ENCODE measurements around the gene ABCF1. TPM values are rescaled to one million over a fixed set of nuclear protein-coding genes. Genes with fewer than 3 reads are reported as not detected.

Gene ABCF1
- total and polyA plus RNA-seq, 4 donors, result 25.8 to 55.4 (median 36.2) TPM

DNA sequence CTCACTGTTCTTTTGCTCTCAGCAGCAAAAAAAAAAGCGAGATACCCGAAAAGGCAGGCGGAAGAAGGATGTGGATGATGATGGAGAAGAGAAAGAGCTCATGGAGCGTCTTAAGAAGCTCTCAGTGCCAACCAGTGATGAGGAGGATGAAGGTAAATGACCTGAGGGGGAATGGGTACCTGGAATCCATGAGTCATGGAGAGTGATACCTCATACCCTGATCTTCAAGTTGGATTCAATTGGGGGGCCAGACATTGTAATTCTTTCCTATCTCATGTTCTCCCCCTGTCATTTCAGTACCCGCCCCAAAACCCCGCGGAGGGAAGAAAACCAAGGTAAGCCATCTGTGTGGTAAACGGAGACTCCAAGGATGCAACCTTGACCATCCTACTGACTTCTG lies 6.8 kb downstream of the ABCF1 start:
- H3K4me3 ChIP-seq, result no peak overlapping the region
- TF ChIP-seq, protein P1, sequence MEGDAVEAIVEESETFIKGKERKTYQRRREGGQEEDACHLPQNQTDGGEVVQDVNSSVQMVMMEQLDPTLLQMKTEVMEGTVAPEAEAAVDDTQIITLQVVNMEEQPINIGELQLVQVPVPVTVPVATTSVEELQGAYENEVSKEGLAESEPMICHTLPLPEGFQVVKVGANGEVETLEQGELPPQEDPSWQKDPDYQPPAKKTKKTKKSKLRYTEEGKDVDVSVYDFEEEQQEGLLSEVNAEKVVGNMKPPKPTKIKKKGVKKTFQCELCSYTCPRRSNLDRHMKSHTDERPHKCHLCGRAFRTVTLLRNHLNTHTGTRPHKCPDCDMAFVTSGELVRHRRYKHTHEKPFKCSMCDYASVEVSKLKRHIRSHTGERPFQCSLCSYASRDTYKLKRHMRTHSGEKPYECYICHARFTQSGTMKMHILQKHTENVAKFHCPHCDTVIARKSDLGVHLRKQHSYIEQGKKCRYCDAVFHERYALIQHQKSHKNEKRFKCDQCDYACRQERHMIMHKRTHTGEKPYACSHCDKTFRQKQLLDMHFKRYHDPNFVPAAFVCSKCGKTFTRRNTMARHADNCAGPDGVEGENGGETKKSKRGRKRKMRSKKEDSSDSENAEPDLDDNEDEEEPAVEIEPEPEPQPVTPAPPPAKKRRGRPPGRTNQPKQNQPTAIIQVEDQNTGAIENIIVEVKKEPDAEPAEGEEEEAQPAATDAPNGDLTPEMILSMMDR (IDR thresholded peaks at IDR 0.05; ENCODE audit: control extremely low read depth, extremely low read depth), result no peak
- H3K27me3 ChIP-seq (ENCODE audit: control insufficient read depth in 3 of 3, insufficient read depth in 3 of 3, low read length in 2 of 3), result no peaks in the 10 kb centered on the region
- H3K36me3 ChIP-seq (ENCODE audit: control insufficient read depth in 4 of 4, insufficient read depth in 4 of 4, low read length in 4 of 4), result peaks cover 31 to 50% (median 38%) of the 10 kb centered on the region in 4 donors
- H3K9ac ChIP-seq (ENCODE audit: insufficient read depth in 1 of 2, low read length in 2 of 2), result no peak overlapping the region
- no peak for ATAC-seq (ENCODE audit: insufficient read depth, low FRiP score)
- DNase-seq, result no peak
- peaks cover 0 to 3% (median 0%) of the 10 kb centered on the region in 5 donors for H3K4me1 ChIP-seq (ENCODE audit: control insufficient read depth in 5 of 5, insufficient read depth in 5 of 5, low read length in 5 of 5)
- WGBS, 2 donors, result 97 to 98% methylated on average over 8 of the region's 8 CpGs
- no peak overlapping the region for H3K27ac ChIP-seq (ENCODE audit: low read depth in 1 of 2, low read length in 1 of 2)
- no peaks in the 10 kb centered on the region for H3K9me3 ChIP-seq (ENCODE audit: control insufficient read depth in 4 of 4, insufficient read depth in 3 of 4, low read length in 3 of 4)

DNA sequence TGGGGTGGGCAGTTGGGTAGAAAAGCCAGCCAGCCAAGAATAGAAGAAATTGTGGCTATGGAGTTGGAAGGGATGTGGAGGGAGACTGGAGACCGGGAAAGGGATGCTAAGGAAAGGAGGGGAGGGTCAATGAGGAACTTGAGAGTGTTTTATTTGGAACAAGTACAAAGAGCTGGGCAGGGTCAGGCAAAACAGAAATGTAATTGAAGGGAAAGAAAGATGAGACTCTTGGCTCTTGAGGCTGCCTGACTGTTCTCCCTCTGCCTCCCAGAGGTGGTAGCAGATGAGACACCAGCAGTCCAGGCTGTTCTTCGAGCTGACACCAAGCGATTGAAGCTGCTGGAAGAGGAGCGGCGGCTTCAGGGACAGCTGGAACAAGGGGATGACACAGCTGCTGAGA lies 12.7 kb downstream of the ABCF1 start:
- H3K4me3 ChIP-seq, result no peak overlapping the region
- H3K27ac ChIP-seq (ENCODE audit: low read depth in 1 of 2, low read length in 1 of 2), result no peak overlapping the region
- H3K27me3 ChIP-seq (ENCODE audit: control insufficient read depth in 3 of 3, insufficient read depth in 3 of 3, low read length in 2 of 3), result no peaks in the 10 kb centered on the region
- H3K36me3 ChIP-seq (ENCODE audit: control insufficient read depth in 4 of 4, insufficient read depth in 4 of 4, low read length in 4 of 4), result peaks cover 53 to 74% (median 57%) of the 10 kb centered on the region in 4 donors
- ATAC-seq (ENCODE audit: insufficient read depth, low FRiP score), result no peak
- H3K4me1 ChIP-seq (ENCODE audit: control insufficient read depth in 5 of 5, insufficient read depth in 5 of 5, low read length in 5 of 5), result no peaks in the 10 kb centered on the region
- no peaks in the 10 kb centered on the region for H3K9me3 ChIP-seq (ENCODE audit: control insufficient read depth in 4 of 4, insufficient read depth in 3 of 4, low read length in 3 of 4)
- TF ChIP-seq, protein P1 (IDR thresholded peaks at IDR 0.05; ENCODE audit: control extremely low read depth, extremely low read depth), result no peak
- no peak overlapping the region for H3K9ac ChIP-seq (ENCODE audit: insufficient read depth in 1 of 2, low read length in 2 of 2)
- WGBS, 2 donors, result 89 to 97% methylated on average over 5 of the region's 5 CpGs
- no peak for DNase-seq

DNA sequence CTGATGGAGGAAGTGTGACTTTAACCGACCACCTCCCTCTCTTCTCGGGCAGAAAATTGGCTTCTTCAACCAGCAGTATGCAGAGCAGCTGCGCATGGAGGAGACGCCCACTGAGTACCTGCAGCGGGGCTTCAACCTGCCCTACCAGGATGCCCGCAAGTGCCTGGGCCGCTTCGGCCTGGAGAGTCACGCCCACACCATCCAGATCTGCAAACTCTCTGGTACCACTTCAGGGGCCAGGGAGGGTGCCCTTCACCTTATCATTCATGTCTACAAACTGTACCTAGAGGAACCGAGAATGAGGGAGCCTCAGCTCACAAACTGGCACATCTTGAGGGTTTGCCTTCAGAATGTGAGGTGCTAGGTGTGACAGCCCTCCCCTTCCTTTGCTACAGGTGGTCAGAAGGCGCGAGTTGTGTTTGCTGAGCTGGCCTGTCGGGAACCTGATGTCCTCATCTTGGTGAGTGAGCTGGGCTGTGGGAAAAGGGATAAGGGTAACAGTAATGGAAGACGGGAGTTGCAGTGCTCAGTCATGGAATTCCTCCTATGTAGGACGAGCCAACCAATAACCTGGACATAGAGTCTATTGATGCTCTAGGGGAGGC lies 18.6 kb downstream of the ABCF1 start:
- TF ChIP-seq, protein P1 (IDR thresholded peaks at IDR 0.05; ENCODE audit: control extremely low read depth, extremely low read depth), result no peak
- Histone ChIP-seq H3K9me3 (ENCODE audit: control insufficient read depth in 4 of 4, insufficient read depth in 3 of 4, low read length in 3 of 4) (no peaks in the 10 kb centered on the region), H3K4me3 (no peak overlapping the region), H3K4me1 (ENCODE audit: control insufficient read depth in 5 of 5, insufficient read depth in 5 of 5, low read length in 5 of 5) (peaks cover 0 to 8% (median 3%) of the 10 kb centered on the region in 5 donors), H3K27me3 (ENCODE audit: control insufficient read depth in 3 of 3, insufficient read depth in 3 of 3, low read length in 2 of 3) (no peaks in the 10 kb centered on the region), H3K9ac (ENCODE audit: insufficient read depth in 1 of 2, low read length in 2 of 2) (no peak overlapping the region), H3K36me3 (ENCODE audit: control insufficient read depth in 4 of 4, insufficient read depth in 4 of 4, low read length in 4 of 4) (peaks cover 29 to 66% (median 42%) of the 10 kb centered on the region in 4 donors), H3K27ac (ENCODE audit: low read depth in 1 of 2, low read length in 1 of 2) (peak overlapping the region in 1 of 2 donors; percentile 37)
- no peak for ATAC-seq (ENCODE audit: insufficient read depth, low FRiP score)
- no peak for DNase-seq
- 83 to 90% methylated on average over 15 of the region's 15 CpGs for WGBS, 2 donors

DNA sequence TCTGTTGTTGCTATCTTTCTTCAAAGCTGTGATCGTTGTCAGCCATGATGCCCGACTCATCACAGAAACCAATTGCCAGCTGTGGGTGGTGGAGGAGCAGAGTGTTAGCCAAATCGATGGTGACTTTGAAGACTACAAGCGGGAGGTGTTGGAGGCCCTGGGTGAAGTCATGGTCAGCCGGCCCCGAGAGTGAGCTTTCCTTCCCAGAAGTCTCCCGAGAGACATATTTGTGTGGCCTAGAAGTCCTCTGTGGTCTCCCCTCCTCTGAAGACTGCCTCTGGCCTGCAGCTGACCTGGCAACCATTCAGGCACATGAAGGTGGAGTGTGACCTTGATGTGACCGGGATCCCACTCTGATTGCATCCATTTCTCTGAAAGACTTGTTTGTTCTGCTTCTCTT lies 19.3 kb downstream of the ABCF1 start:
- Histone ChIP-seq H3K4me3 (no peak overlapping the region), H3K36me3 (ENCODE audit: control insufficient read depth in 4 of 4, insufficient read depth in 4 of 4, low read length in 4 of 4) (peaks cover 22 to 60% (median 36%) of the 10 kb centered on the region in 4 donors), H3K9me3 (ENCODE audit: control insufficient read depth in 4 of 4, insufficient read depth in 3 of 4, low read length in 3 of 4) (no peaks in the 10 kb centered on the region), H3K27ac (ENCODE audit: low read depth in 1 of 2, low read length in 1 of 2) (peak overlapping the region in 1 of 2 donors; percentile 14), H3K4me1 (ENCODE audit: control insufficient read depth in 5 of 5, insufficient read depth in 5 of 5, low read length in 5 of 5) (peaks cover 0 to 8% (median 3%) of the 10 kb centered on the region in 5 donors), H3K27me3 (ENCODE audit: control insufficient read depth in 3 of 3, insufficient read depth in 3 of 3, low read length in 2 of 3) (no peaks in the 10 kb centered on the region), H3K9ac (ENCODE audit: insufficient read depth in 1 of 2, low read length in 2 of 2) (no peak overlapping the region)
- 75 to 89% methylated on average over 8 of the region's 8 CpGs for WGBS, 2 donors
- ATAC-seq (ENCODE audit: insufficient read depth, low FRiP score), result no peak
- TF ChIP-seq, protein P1 (IDR thresholded peaks at IDR 0.05; ENCODE audit: control extremely low read depth, extremely low read depth), result no peak
- no peak for DNase-seq
